Liver (tissue), 9 donors: Measurements from ENCODE around the gene SNX20. TPM values are rescaled to one million over a fixed set of nuclear protein-coding genes. Genes with fewer than 3 reads are reported as not detected.

Experiments
- DNase-seq: peaks from one replicate; pipeline ENCODE4 v3.0.0-alpha.2; 2017; ENCODE audit warnings: low spot score
- H3K27ac ChIP-seq, 2 donors: one replicate each; pipeline ENCODE4 v1.7.0; 2013; ENCODE audit warnings: inconsistent platforms in 2 of 2, low read length in 2 of 2, control low read depth in 1 of 2, low read depth in 1 of 2, mild to moderate bottlenecking in 1 of 2
- H3K27me3 ChIP-seq, 4 donors: one replicate each; pipeline versions ENCODE4 v1.6.1 to v1.7.0; 2013; ENCODE audit warnings: low read length in 3 of 4, inconsistent platforms in 1 of 4, mild to moderate bottlenecking in 1 of 4, moderate library complexity in 1 of 4; ENCODE audit not compliant: control insufficient read depth in 4 of 4, insufficient read depth in 4 of 4
- H3K36me3 ChIP-seq, 4 donors: one replicate each; pipeline versions ENCODE4 v1.6.1 to v1.7.0; 2013; ENCODE audit warnings: low read length in 3 of 4, mild to moderate bottlenecking in 3 of 4, low read depth in 1 of 4, moderate library complexity in 1 of 4; ENCODE audit not compliant: control insufficient read depth in 4 of 4, insufficient read depth in 3 of 4
- H3K4me1 ChIP-seq, 4 donors: one replicate each; pipeline versions ENCODE4 v1.6.1 to v1.7.0; 2013; ENCODE audit warnings: low read length in 3 of 4, mild to moderate bottlenecking in 3 of 4, moderate library complexity in 1 of 4; ENCODE audit not compliant: control insufficient read depth in 4 of 4, insufficient read depth in 4 of 4
- H3K4me3 ChIP-seq, 3 donors: one replicate each; pipeline versions ENCODE4 v1.6.1 to v1.7.0; 2013; ENCODE audit warnings: low read length in 3 of 3, control low read depth in 1 of 3, low read depth in 1 of 3, mild to moderate bottlenecking in 1 of 3
- H3K9ac ChIP-seq, 2 donors: one replicate each; pipeline ENCODE4 v1.7.0; 2013; ENCODE audit warnings: low read length in 2 of 2, mild to moderate bottlenecking in 2 of 2, moderate library complexity in 2 of 2, control low read depth in 1 of 2, low read depth in 1 of 2
- H3K9me3 ChIP-seq, 4 donors: one replicate each; pipeline versions ENCODE4 v1.6.1 to v1.7.0; 2013; ENCODE audit warnings: low read length in 3 of 4; ENCODE audit not compliant: control insufficient read depth in 4 of 4
- FOXA1 ChIP-seq: IDR thresholded peaks from 2 replicates; pipeline ENCODE4 v1.6.1; 2016; ENCODE audit warnings: antibody characterized with exemption
- GABPA ChIP-seq, 2 donors: IDR thresholded peaks in 1 of 2; conservative IDR thresholded peaks in 1 of 2; 2 replicates each; pipeline ENCODE4 v1.6.1; 2016; ENCODE audit warnings: antibody characterized with exemption in 2 of 2, mild to moderate bottlenecking in 1 of 2, moderate library complexity in 1 of 2
- HNF4A ChIP-seq, 2 donors: conservative IDR thresholded peaks; 2 replicates each; pipeline ENCODE4 v1.6.1; 2016; ENCODE audit warnings: antibody characterized with exemption in 2 of 2, mild to moderate bottlenecking in 2 of 2
- HNF4G ChIP-seq: IDR thresholded peaks from 2 replicates; pipeline ENCODE4 v1.6.1; 2016; ENCODE audit warnings: antibody characterized with exemption
- JUND ChIP-seq, 2 donors: IDR thresholded peaks; 2 replicates each; pipeline ENCODE4 v1.6.1; 2016; ENCODE audit warnings: antibody characterized with exemption in 2 of 2
- RAD21 ChIP-seq, 2 donors: IDR thresholded peaks; 2 replicates each; pipeline ENCODE4 v1.6.1; 2016; ENCODE audit warnings: antibody characterized with exemption in 2 of 2, mild to moderate bottlenecking in 2 of 2
- RXRA ChIP-seq, 2 donors: IDR thresholded peaks; 2 replicates each; pipeline ENCODE4 v1.6.1; 2017 to 2018; ENCODE audit warnings: antibody characterized with exemption in 2 of 2, mild to moderate bottlenecking in 1 of 2
- SP1 ChIP-seq: IDR thresholded peaks from 2 replicates; pipeline ENCODE4 v1.6.1; 2018; ENCODE audit warnings: antibody characterized with exemption, mild to moderate bottlenecking
- WGBS: extraction: QIAGEN DNeasy Blood & Tissue Kit; methylation state at CpG from one replicate; pipeline ENCODE4 v1.1.7; 2013; 5-methylcytosine and 5-hydroxymethylcytosine counted together
- polyA plus RNA-seq, 2 donors: library from polyadenylated mRNA; stranded (reverse) in 1 of 2; unstranded in 1 of 2; fragments of 200-250 nt in 1 of 2; fragments of >200 nt in 1 of 2; fragmentation: Nextera tagmentation in 1 of 2; extraction: Ambion mirVana in 1 of 2; gene quantifications; one replicate each; pipeline versions ENCODE4 v1.2.1 to v1.2.3, GENCODE V29; 2013 to 2015
- total RNA-seq, 2 donors: library from RNA; depleted of rRNA; stranded (reverse); fragments of >200 nt; gene quantifications; one replicate each; pipeline ENCODE4 v1.2.3, GENCODE V29; 2014
- TF ChIP-seq, protein P1 (sequence below): IDR thresholded peaks from 2 replicates; pipeline ENCODE4 v1.6.1; 2016; ENCODE audit warnings: antibody characterized with exemption
- TF ChIP-seq, protein P2 (sequence below): IDR thresholded peaks from 2 replicates; pipeline ENCODE4 v1.6.1; 2016; ENCODE audit warnings: antibody characterized with exemption
- TF ChIP-seq, protein P3 (sequence below): IDR thresholded peaks from 2 replicates; pipeline ENCODE4 v1.6.1; 2016; ENCODE audit warnings: antibody characterized with exemption, mild to moderate bottlenecking
- TF ChIP-seq, protein P4 (sequence below): IDR thresholded peaks from 2 replicates; pipeline ENCODE4 v1.6.1; 2016; ENCODE audit warnings: antibody characterized with exemption
- donor health status: healthy.
- donor health status: healthy.
- donor health status: healthy.
- donor health status: healthy.
- donor health status: healthy.

The SNX20 gene
- total and polyA plus RNA-seq, 4 donors = 0.40 to 3.5 (median 0.98) TPM

DNA sequence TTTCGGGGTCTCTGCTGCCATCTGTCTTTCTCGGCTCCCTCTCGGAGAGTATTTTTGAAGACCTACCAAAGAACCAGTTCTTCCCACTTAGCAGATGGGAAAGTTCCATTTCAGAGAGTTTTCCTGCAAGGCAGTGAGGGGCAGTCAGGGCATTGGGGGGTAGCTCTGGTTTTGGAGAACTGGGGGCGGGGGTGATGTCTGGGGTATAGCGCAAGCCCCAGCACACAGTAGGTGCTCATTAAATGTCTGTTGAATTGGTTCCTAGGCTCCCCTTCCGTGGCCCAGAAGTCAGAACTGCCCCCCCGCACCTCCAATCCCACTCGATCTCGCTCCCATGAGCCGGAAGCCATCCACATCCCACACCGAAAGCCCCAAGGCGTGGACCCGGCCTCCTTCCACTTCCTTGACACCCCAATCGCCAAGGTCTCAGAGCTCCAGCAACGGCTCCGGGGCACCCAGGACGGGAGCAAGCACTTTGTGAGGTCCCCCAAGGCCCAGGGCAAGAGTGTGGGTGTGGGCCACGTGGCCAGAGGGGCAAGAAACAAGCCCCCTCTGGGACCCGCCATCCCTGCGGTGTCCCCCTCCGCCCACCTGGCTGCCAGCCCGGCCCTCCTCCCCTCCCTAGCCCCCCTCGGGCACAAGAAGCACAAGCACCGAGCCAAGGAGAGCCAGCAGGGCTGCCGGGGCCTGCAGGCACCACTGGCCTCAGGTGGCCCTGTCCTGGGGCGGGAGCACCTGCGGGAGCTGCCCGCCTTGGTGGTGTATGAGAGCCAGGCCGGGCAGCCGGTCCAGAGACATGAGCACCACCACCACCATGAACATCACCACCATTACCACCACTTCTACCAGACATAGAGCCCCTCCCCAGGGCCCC, 47.9 kb downstream of the SNX20 start:
- Histone ChIP-seq H3K27ac (no peak overlapping the region), H3K9me3 (no peaks in the 10 kb centered on the region), H3K4me1 (no peaks in the 10 kb centered on the region), H3K4me3 (no peak overlapping the region), H3K36me3 (no peaks in the 10 kb centered on the region), H3K27me3 (no peaks in the 10 kb centered on the region), H3K9ac (no peak overlapping the region)
- 95% methylated on average over 30 of the region's 30 CpGs for WGBS
- DNase-seq = no peak
- TF ChIP-seq SP1 (no peak), FOXA1 (no peak), GABPA (IDR thresholded peaks at IDR 0.05 in 1 of 2, conservative IDR thresholded peaks at IDR 0.05 in 1 of 2) (no peak), RAD21 (IDR thresholded peaks at IDR 0.05) (no peak), JUND (IDR thresholded peaks at IDR 0.05) (no peak), HNF4G (no peak)
- TF ChIP-seq, protein P1, sequence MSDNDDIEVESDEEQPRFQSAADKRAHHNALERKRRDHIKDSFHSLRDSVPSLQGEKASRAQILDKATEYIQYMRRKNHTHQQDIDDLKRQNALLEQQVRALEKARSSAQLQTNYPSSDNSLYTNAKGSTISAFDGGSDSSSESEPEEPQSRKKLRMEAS = no peak
- TF ChIP-seq, protein P2, sequence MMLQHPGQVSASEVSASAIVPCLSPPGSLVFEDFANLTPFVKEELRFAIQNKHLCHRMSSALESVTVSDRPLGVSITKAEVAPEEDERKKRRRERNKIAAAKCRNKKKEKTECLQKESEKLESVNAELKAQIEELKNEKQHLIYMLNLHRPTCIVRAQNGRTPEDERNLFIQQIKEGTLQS = no peak
- TF ChIP-seq, protein P3, sequence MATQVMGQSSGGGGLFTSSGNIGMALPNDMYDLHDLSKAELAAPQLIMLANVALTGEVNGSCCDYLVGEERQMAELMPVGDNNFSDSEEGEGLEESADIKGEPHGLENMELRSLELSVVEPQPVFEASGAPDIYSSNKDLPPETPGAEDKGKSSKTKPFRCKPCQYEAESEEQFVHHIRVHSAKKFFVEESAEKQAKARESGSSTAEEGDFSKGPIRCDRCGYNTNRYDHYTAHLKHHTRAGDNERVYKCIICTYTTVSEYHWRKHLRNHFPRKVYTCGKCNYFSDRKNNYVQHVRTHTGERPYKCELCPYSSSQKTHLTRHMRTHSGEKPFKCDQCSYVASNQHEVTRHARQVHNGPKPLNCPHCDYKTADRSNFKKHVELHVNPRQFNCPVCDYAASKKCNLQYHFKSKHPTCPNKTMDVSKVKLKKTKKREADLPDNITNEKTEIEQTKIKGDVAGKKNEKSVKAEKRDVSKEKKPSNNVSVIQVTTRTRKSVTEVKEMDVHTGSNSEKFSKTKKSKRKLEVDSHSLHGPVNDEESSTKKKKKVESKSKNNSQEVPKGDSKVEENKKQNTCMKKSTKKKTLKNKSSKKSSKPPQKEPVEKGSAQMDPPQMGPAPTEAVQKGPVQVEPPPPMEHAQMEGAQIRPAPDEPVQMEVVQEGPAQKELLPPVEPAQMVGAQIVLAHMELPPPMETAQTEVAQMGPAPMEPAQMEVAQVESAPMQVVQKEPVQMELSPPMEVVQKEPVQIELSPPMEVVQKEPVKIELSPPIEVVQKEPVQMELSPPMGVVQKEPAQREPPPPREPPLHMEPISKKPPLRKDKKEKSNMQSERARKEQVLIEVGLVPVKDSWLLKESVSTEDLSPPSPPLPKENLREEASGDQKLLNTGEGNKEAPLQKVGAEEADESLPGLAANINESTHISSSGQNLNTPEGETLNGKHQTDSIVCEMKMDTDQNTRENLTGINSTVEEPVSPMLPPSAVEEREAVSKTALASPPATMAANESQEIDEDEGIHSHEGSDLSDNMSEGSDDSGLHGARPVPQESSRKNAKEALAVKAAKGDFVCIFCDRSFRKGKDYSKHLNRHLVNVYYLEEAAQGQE = no peak

DNA sequence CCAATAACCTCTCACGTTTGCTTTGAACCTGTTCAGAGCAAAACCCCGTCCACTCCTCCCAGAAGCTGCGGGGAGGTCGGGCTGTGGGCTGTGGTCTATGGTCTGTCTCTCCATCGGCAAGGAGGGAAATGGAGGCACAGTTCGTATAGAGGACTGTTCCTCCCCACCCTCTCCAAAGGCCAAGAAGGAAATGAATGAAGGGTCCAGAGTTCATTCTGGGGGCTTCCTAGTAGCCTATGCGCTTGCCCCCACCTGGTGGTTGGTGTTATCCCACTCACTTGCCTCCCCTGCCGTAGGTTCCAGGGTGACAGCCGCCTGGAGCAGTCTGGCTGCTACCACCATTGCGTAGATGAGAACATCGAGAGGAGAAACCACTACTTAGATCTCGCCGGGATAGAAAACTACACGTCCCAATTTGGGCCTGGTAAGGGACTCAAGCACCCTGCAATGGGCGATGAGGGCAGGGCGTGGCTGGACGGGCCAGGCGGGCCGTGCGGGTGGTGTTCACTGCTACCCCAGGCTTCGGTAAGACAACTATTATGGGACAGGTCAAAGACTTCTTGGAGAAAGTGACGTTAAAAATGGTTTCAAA, 49.0 kb downstream of the SNX20 start:
- Histone ChIP-seq H3K9ac (no peak overlapping the region), H3K4me3 (no peak overlapping the region), H3K4me1 (no peaks in the 10 kb centered on the region), H3K27me3 (no peaks in the 10 kb centered on the region), H3K9me3 (no peaks in the 10 kb centered on the region), H3K27ac (no peak overlapping the region), H3K36me3 (no peaks in the 10 kb centered on the region)
- TF ChIP-seq RXRA (IDR thresholded peaks at IDR 0.05) = no peak
- TF ChIP-seq, protein P3 = no peak
- no peak for TF ChIP-seq HNF4A (conservative IDR thresholded peaks at IDR 0.05)
- no peak for TF ChIP-seq HNF4G
- TF ChIP-seq, protein P4, sequence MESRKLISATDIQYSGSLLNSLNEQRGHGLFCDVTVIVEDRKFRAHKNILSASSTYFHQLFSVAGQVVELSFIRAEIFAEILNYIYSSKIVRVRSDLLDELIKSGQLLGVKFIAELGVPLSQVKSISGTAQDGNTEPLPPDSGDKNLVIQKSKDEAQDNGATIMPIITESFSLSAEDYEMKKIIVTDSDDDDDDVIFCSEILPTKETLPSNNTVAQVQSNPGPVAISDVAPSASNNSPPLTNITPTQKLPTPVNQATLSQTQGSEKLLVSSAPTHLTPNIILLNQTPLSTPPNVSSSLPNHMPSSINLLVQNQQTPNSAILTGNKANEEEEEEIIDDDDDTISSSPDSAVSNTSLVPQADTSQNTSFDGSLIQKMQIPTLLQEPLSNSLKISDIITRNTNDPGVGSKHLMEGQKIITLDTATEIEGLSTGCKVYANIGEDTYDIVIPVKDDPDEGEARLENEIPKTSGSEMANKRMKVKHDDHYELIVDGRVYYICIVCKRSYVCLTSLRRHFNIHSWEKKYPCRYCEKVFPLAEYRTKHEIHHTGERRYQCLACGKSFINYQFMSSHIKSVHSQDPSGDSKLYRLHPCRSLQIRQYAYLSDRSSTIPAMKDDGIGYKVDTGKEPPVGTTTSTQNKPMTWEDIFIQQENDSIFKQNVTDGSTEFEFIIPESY = no peak
- WGBS = 96% methylated on average over 22 of the region's 22 CpGs
- no peak for DNase-seq
